HG03354 (cell line): ENCODE results near the gene PTGR2.
"Not testable (repeated sequence)": the region's sequence is repeated elsewhere in the genome, so short reads cannot be mapped to it uniquely, and the experiment has no call there.

ENCODE experiments used
- ATAC-seq: cut with Tn5 transposase; IDR thresholded peaks from one replicate; pipeline ENCODE4 v1.9.1; 2021; ENCODE audit warnings: mild to moderate bottlenecking; ENCODE audit not compliant: unreplicated experiment, poor library complexity, severe bottlenecking

PTGR2 gene

DNA sequence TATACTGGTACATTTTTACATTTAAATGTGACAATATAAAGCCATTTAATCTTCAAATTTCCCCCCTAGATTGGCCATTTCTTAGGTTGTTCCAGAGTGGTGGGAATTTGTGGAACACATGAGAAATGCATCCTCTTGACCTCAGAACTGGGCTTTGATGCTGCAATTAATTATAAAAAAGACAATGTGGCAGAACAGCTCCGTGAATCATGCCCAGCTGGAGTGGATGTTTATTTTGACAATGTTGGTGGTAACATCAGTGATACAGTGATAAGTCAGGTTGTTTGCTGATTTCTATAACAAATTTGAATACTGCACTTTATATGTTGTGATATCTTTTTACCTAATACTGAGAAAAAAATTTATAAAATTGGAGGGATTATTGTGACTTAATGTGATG is 27.4 kb downstream of the PTGR2 start:
- ATAC-seq = no peak

DNA sequence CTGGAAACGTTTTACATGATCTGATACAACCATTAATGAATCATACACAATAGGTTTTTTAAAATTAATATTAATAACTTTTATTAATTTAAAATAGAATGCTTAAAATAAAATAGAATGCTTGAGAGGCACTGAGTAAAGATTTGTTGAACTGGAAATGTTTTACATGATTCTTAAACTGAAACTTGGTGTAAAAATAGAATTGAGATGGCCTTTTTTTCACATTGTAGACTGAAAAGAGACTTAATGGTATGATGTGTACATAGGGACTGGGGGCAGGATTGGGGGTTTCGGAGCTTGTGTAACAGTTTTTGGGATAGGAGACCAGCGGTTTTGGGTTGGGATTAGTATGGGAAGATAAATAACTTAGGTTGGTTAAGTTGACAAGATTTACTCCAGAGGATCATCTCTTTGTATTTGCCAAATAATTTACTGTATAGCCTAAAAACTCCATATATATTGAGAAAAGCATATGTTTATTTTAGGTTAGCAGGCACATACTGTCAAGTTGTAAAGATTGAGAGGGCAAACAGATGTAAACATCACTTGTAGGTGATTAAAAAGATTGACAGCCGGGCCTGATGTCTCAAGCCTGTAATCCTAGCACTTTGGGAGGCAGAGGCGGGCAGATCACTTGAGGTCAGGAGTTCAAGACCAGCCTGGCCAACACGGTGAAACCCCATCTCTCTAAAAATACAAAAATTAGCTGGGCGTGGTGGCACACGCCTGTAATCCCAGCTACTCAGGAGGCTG is 33.0 kb downstream of the PTGR2 start:
- no peak for ATAC-seq

DNA sequence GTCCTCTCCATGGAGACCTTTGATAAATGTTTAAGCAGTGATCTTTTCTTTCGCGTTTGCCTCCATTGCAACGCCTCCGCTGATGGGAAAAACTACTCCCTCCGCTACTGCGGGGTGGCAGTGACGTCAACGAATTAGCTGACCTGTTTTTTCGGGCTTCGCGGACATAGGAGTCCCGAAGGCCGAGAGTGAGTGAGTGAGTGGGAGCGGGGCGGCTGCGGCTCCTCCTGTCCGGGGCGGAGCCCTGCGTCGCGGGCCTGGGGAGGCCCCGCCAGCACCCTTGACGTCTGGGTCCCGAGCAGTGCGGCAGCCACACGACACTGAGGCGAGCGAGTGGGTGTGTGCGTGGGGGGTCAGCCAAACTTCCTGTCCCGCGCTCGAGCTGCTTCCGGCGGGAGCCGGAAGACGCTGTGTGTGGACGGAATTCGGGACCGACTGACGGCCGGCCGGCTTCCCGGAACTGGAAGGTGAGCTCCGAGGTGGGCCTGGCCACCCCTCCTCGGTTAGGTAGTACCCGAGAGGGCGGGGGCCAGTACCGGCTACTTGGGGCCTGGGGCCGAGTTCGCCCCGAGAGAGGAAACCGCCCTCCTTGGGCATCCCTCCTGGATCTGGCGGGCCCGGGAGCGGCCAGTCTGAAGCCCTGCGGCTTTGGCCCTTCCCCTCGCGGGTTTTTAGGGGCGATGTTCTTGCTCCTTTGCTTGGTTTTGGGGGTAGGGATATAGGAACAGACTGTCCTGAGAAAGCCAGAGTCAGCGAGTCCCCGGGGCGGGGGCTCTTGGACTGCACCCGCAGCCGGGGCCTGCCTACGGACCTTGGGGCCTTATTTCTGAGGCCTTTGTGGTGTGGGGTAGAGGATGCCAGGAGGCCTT is 35.1 kb downstream of the PTGR2 start, which contains the start of gene ZNF410:
ZNF410 (plus strand) TSS at position 411 of the 869 bp plus-strand sequence. CDS start 5,317 bp downstream, outside the sequence.
- peak; percentile 96 for ATAC-seq

DNA sequence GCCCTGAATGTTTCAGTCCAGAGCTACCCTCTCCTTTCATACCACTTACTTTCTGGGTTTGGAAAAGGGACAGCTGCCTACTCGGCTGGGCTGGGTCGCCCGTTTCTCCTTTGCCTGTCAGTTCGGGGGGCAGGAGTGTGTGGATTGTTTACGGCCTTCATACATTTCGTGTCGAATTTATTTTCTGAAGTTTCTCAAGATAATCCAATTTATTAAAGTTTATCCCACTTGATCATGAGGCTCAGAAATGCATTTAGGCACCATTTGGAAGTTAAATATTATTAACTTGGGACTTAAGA is 35.6 kb downstream of the PTGR2 start:
- no peak for ATAC-seq

DNA sequence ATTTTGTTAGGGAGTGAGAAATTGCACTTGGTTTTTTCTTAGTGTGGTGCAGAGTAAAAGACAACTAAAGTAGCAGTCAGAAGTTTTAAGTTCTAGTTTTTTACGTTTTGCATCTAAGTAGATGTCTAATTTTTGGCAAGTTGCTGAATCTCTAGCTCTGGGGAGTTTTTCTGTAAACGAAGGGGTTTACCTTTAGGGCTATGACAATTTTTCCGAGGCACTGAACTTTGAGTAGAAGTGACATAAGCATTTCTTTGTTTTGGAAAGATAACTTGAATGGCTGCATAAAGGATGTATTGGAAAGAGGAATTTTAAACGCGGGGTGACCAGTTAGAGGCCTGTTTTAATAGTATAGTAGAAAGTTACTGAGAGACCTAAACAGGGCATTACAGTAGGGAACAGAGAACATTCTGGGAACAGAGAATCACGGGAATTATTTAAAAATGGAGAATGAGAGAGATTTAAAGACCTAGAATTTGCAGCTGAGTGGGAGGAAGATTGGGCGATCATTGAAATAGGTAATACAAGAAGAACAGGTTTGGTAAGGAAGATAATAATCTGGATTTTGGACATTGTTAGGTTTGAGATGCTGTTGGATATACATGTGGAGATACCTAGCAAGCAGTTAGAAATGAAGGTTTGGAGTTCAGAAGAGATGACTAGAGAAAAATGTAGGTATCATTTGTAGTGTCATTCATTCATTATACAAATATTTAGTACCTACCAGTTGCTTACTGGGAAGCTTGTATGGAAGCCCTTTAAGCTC is 36.2 kb downstream of the PTGR2 start:
- no peak for ATAC-seq

DNA sequence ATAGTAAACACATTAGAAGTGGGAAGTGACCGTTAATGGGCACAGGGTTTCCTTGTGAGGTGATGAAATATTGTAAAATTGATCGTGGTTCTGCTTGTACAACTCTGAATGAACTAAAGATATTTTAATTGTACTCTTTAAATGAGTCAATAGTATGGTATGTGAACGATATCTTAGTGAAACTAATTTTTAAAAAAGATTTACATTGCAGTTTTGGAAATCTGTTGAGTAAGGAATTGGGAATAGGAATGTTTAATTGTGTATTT is 36.8 kb downstream of the PTGR2 start:
- no peak for ATAC-seq

DNA sequence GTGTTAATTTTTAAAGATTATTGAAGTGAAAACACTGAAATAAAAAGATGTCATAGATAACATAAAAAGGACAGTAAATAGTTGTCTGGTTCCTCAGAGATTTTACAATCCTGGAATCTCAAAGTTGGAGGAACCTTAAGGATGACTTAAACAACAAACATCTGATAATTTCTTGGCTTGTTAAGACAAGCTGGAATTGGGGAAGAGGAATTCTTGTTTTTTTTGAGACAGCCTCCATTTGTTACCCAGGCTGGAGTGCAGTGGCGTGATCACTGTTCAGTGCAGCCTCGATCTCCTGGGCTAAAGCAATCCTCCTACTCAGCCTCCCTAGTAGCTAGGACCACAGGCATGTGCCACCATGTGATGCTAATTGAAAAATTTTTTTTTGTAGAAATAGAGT is 37.3 kb downstream of the PTGR2 start:
- ATAC-seq = no peak

DNA sequence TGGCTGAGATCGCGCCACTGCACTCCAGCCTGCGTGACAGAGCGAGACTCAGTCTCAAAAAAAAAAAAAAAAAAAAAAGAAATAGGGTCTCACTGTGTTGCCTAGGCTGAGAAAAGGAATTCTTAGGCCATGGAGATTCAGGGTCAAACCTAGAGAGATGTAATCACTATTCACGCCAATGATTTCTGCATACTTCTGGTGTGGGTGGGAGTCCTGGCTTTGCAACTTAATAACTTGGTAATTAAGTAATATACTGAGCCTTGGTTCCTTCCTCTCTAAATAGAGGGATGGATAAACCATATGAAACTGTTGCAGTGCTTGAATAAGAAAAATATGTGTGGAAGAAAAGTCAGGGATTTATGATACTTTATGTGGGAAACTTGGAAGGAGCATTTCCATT is 37.7 kb downstream of the PTGR2 start:
- ATAC-seq = no peak

DNA sequence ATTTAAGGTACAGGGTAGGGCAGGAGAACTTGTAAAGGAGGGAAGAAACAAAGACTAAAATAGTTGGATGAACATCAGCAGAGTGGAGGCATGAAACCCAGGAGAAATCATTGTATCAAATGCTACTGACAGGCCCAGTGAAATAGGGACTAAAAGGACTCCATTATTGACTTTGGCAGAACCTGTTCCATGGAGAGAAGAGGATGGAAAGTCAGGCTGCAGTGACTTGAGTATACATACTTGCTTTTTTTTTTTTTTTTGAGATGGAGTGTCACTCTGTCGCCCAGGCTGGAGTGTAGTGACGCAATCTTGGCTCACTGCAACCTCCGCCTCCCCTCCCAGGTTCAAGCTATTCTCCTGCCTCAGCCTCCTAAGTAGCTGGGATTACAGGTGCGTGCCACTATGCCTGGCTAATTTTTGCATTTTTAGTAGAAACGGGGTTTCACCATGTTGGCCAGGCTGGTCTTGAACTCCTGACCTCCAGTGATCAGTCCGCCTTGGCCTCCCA is 42.6 kb downstream of the PTGR2 start:
- not testable (repeated sequence) for ATAC-seq

DNA sequence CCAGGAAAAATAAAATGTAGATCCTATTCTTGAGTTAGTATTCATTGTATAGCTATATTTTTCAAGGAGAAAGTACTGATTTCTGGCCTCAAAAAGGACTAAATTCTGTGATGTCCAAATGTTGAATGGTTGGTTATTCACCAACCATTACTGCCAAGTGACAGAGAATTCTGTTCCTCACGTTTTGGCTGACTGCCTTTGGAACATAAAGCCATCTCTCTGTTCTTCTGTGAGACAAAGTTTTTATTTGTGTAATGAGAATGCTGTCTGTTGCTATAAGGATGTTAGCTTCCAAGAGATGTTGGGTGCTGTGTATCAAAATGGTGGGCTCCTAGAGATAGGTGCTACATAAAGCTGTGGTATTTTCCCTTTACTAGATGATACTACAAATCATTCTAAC is 44.3 kb downstream of the PTGR2 start:
- no peak for ATAC-seq

DNA sequence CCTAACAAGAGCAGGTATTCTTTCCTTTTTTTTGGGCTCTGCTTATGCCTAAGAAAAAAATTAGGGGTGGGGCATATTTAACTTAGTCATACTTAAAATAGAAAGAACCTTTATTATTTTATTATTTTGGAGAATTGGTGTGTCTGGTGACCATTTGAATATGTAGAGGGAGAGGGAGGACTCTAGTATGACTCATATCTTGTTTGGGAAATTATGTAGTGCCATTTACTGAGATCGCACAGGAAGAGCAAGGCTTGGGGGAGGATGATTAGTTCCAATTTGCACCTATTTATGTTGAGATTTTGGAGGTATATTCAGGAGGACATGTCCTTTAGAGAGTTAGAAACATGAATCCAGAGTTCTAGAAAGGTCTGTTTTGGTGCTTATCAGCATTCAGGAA is 44.9 kb downstream of the PTGR2 start:
- ATAC-seq = no peak

DNA sequence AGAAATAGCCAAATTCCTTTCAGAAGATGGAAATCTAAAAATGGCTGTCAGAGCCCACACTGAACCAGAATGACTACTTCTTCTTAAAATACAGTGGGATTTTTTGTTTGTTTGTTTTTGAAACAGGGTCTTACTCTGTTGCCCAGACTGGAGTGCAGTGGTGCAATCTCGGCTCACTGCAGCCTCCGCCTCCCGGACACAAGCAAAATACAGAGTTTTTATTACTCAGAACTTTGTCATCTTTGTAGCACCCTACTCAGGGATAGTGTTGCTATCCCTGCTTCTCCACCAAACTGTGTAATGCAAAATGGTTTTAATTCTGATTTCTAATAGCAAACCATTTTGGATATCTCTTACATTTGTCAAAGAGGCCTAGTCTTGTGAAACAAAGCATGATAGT is 51.4 kb downstream of the PTGR2 start:
- no peak for ATAC-seq

DNA sequence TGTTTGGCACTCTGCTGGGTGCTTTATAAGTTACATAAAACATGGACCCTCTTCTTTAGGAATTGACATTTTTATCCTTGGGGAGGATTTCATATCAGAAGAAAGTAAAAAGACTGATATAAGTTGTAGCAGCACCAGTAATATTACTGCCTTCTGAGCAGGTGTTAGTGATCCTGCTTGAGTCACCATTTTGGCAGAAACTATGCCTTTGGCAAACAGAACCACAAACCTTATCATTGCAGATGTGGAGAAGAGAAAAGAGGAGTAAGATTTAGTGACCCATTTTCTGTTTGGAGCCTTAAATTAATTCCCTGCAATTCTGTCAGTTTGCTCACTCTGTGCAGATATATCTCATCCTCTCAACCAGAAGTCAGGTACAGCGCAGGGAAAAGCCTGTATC is 58.0 kb downstream of the PTGR2 start:
- ATAC-seq = no peak

DNA sequence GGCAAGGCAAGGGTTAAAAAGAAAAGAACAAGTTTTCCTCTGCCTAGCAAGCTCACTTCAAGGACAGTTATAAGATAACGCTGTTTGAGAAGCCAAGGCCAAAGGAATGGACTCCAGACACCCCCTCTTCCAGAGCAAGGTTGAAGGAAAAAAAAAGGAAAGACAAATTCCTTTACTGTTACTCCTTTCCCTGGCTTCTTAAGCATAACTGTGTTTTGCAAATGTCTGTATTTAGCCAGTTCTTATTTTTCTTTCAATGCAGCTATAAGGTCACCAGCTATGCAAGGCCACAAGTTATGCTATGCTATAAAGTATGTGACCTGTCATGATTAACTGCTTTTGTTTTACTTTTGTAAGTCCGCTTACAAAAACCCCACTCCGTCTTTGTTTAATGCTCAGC is 61.6 kb downstream of the PTGR2 start:
- no peak for ATAC-seq

DNA sequence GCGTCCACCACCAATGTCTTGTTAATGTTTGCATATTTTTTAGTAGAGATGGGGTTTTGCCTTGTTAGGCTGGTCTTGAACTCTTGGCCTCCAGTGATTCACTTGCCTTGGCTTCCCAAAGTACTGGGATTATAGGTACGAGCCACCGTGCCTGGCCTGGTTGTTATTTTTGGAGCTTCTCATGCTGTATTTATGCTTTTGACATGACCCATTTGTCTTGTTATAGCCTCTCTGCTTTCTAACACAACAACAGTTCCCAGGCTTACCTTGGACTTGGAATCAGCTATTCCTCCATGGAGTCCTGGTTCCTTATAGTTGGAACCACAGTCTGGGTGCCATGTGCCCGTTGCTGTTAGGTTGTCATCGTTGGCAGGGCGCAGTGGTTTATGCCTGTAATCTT is 64.7 kb downstream of the PTGR2 start:
- no peak for ATAC-seq

DNA sequence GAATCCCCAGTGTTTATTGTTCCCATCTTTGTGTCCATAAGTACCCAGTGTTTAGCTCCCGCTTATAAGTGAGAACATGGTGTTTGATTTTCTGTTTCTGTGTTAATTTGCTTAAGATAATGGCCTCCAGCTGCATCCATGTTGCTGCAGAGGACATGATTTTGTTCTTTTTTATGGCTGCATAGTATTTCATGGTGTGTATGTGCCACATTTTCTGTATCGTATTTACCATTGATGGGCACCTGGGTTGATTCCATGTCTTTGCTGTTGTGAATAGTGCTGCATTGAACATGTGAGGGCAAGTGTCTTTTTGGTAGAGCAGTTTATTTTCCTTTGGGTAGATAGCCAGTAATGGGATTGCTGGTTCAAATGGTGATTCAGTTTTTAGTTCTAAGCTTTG is 67.8 kb downstream of the PTGR2 start:
- ATAC-seq = not testable (repeated sequence)

DNA sequence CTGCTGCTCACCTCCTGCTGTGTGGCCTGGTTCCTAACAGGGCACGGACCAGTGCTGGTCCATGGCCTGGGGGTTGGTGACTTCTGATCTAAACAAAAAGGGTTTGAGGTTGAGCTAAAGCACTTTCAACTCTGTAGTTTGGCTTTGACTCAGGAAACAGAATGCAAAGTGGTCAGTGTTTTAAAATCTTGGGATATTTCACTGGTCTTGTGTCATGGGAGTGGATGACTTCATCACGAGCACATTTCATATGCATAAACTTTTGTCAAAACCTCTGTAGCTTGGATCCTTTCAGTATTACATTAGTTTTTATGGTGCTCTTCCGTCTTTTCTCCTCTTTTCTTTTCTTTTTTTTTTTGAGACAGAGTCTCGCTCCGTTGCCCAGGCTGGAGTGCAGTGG is 72.7 kb downstream of the PTGR2 start:
- ATAC-seq = no peak
